HEK293T (cell line): Measurements from ENCODE around the gene SUCLG2.

Source experiments
- ARNT ChIP-seq: fragments of 450-650 bp; IDR thresholded peaks from 2 replicates; pipeline ENCODE4 v1.6.1; 2017; ENCODE audit warnings: mild to moderate bottlenecking
- BHLHE40 ChIP-seq: fragments of 450-650 bp; IDR thresholded peaks from 2 replicates; pipeline ENCODE4 v1.6.1; 2016; ENCODE audit warnings: mild to moderate bottlenecking, moderate library complexity, borderline replicate concordance
- ELF4 ChIP-seq: fragments of 450-650 bp; IDR thresholded peaks from 2 replicates; pipeline ENCODE4 v1.6.1; 2017; ENCODE audit warnings: antibody characterized with exemption
- FOXA1 ChIP-seq: fragments of 450-650 bp; IDR thresholded peaks from 2 replicates; pipeline ENCODE4 v1.6.1; 2016; ENCODE audit warnings: mild to moderate bottlenecking
- FOXK2 ChIP-seq: fragments of 450-650 bp; IDR thresholded peaks from 2 replicates; pipeline ENCODE4 v1.6.1; 2016; ENCODE audit warnings: mild to moderate bottlenecking
- FOXM1 ChIP-seq: fragments of 450-650 bp; IDR thresholded peaks from 2 replicates; pipeline ENCODE4 v1.6.1; 2017; ENCODE audit warnings: mild to moderate bottlenecking, borderline replicate concordance
- HDGF ChIP-seq: fragments of 450-650 bp; IDR thresholded peaks from 2 replicates; pipeline ENCODE4 v1.6.1; 2017; ENCODE audit warnings: antibody characterized with exemption, borderline replicate concordance
- L3MBTL2 ChIP-seq: fragments of 450-650 bp; conservative IDR thresholded peaks from 2 replicates; pipeline ENCODE4 v1.6.1; 2016; ENCODE audit warnings: mild to moderate bottlenecking
- LEF1 ChIP-seq: fragments of 450-650 bp; IDR thresholded peaks from 2 replicates; pipeline ENCODE4 v1.6.1; 2017; ENCODE audit warnings: mild to moderate bottlenecking, borderline replicate concordance
- NFRKB ChIP-seq: fragments of 450-650 bp; IDR thresholded peaks from 2 replicates; pipeline ENCODE4 v1.6.1; 2016; ENCODE audit warnings: mild to moderate bottlenecking, moderate library complexity
- SP1 ChIP-seq: fragments of 450-650 bp; IDR thresholded peaks from 2 replicates; pipeline ENCODE4 v1.6.1; 2017
- SUZ12 ChIP-seq: fragments of 450-650 bp; IDR thresholded peaks from 2 replicates; pipeline ENCODE4 v1.6.1; 2016; ENCODE audit warnings: mild to moderate bottlenecking
- TARDBP ChIP-seq: fragments of 450-650 bp; IDR thresholded peaks from 2 replicates; pipeline ENCODE4 v1.6.1; 2016
- ZNF384 ChIP-seq: fragments of 450-650 bp; IDR thresholded peaks from 2 replicates; pipeline ENCODE4 v1.6.1; 2016

DNA sequence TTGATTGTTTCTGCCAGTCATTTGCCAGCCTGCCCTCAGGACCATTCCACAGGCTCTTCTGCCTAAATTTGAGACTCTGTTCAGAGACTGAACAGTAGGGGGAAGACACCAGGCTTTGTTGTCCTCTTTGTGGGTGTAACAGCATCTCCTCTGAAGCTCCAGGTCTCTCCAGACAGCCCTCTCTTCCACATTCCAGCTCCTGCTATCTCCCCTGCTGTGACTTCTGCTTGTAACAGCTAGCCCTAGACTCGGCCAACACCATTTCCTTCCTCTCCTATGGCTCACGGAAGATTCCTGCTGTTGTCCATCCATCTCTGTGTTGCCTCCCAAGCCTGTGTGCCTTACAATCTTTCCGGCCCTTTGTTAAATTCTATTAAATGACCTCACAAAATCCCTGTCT, 40.2 kb downstream of the SUCLG2 start:
- no peak for TF ChIP-seq NFRKB
- no peak for TF ChIP-seq ELF4
- TF ChIP-seq SP1: no peak
- no peak for TF ChIP-seq FOXA1
- TF ChIP-seq FOXM1: no peak
- no peak for TF ChIP-seq FOXK2
- no peak for TF ChIP-seq SUZ12
- TF ChIP-seq TARDBP: no peak
- no peak for TF ChIP-seq BHLHE40
- no peak for TF ChIP-seq HDGF
- no peak for TF ChIP-seq L3MBTL2
- no peak for TF ChIP-seq ARNT
- TF ChIP-seq ZNF384: no peak
- no peak for TF ChIP-seq LEF1
